Panc1 (cell line): ENCODE data around the gene BBIP1. TPM values are rescaled to one million over a fixed set of nuclear protein-coding genes. Genes with fewer than 3 reads are reported as not detected.
"Not testable (repeated sequence)": the region's sequence is repeated elsewhere in the genome, so short reads cannot be mapped to it uniquely, and the experiment has no call there.

ENCODE experiments used
- ATAC-seq: fragments of 200-7000 bp; cut with Tn5 transposase; 2 replicates; pipeline ENCODE4 v1.9.1; 2020; ENCODE audit warnings: mild to moderate bottlenecking, moderate library complexity
- BruUV-seq: library from RNA; stranded (reverse); fragments of 400-500 nt; replicated peaks from 2 replicates; lab custom pipeline; 2021; lab: Mats Ljungman, UMichigan
- CTCF ChIA-PET: fragments of 300-600 bp; sonication (Branson Sonifier 250); formaldehyde crosslinking; loops from one replicate; lab custom pipeline; 2022; ENCODE audit warnings: antibody characterized with exemption; lab: Charles Lee
- POLR2A ChIA-PET: fragments of 300-600 bp; sonication (Branson Sonifier 250); formaldehyde crosslinking; loops from one replicate; lab custom pipeline; 2022; ENCODE audit warnings: antibody characterized with exemption; lab: Charles Lee
- DNase-seq: peaks from one replicate; pipeline ENCODE4 v3.0.0-alpha.2; 2010; ENCODE audit warnings: low read depth, low spot score
- H3K27ac ChIP-seq: 2 replicates; pipeline ENCODE4 v1.5.1; 2011; ENCODE audit warnings: mild to moderate bottlenecking, low read length, inconsistent platforms
- H3K27me3 ChIP-seq: fragments of 200-500 bp; sonication (Bioruptor generic); 2 replicates; pipeline ENCODE4 v1.6.0; 2014; ENCODE audit warnings: low read length, inconsistent platforms; ENCODE audit not compliant: control insufficient read depth, insufficient read depth
- H3K36me3 ChIP-seq: fragments of 200-500 bp; sonication (Bioruptor generic); 2 replicates; pipeline ENCODE4 v1.5.1; 2014; ENCODE audit warnings: inconsistent platforms, mild to moderate bottlenecking, low read length, moderate library complexity; ENCODE audit not compliant: control insufficient read depth, insufficient read depth
- H3K4me1 ChIP-seq: 2 replicates; pipeline ENCODE4 v1.5.1; 2011; ENCODE audit warnings: inconsistent platforms, mild to moderate bottlenecking, low read length, moderate library complexity; ENCODE audit not compliant: control insufficient read depth, insufficient read depth
- H3K4me3 ChIP-seq, 2 experiments: 2 replicates each; pipeline ENCODE4 v1.5.1; 2011 to 2012; ENCODE audit warnings: low read depth in 2 of 2, low read length in 2 of 2, mild to moderate bottlenecking in 2 of 2, inconsistent platforms in 1 of 2, moderate library complexity in 1 of 2
- H3K9me3 ChIP-seq: fragments of 200-500 bp; sonication (Bioruptor generic); 2 replicates; pipeline ENCODE4 v1.5.1; 2014; ENCODE audit warnings: low read depth, mild to moderate bottlenecking, inconsistent platforms, low read length, moderate library complexity; ENCODE audit not compliant: control insufficient read depth, insufficient read depth
- POLR2AphosphoS5 ChIP-seq: IDR thresholded peaks from 2 replicates; pipeline ENCODE4 v1.6.1; 2012; ENCODE audit warnings: mild to moderate bottlenecking, low read depth, low read length, moderate library complexity
- SIN3A ChIP-seq: IDR thresholded peaks from 2 replicates; pipeline ENCODE4 v1.6.1; 2012; ENCODE audit warnings: low read depth, mild to moderate bottlenecking, low read length, moderate library complexity, borderline replicate concordance; ENCODE audit not compliant: insufficient read depth
- TCF7L2 ChIP-seq: IDR thresholded peaks from 2 replicates; pipeline ENCODE4 v1.6.1; 2011; ENCODE audit warnings: mild to moderate bottlenecking, low read depth, low read length, inconsistent platforms
- in situ Hi-C: cut with HindIII; loops from 2 replicates; pipeline ENCODE4 v1.10.0; 2016; ENCODE audit warnings: low sequenced_read_pairs, low pct_unique_long_range_greater_than_20kb
- intact Hi-C: fragments of 100-400 bp; cut with micrococcal nuclease; formaldehyde crosslinking; loops from one replicate; pipeline ENCODE4 v1.10.0; 2022; ENCODE audit not compliant: unreplicated experiment
- total RNA-seq: library from RNA; stranded (reverse); gene quantifications from one replicate; pipeline ENCODE4 v1.2.1, GENCODE V29; 2021; ENCODE audit not compliant: unreplicated experiment
- TF ChIP-seq, protein P1 (sequence below): fragments of 450-650 bp; IDR thresholded peaks from 2 replicates; pipeline ENCODE4 v1.5.1; 2017; ENCODE audit warnings: mild to moderate bottlenecking
- TF ChIP-seq, protein P2 (sequence below), 2 experiments: IDR thresholded peaks; 2 replicates each; pipeline ENCODE4 v1.6.1; 2011 to 2012; ENCODE audit warnings: low read depth in 2 of 2, control low read depth in 1 of 2, low read length in 1 of 2, mild to moderate bottlenecking in 1 of 2, moderate library complexity in 1 of 2; ENCODE audit not compliant: insufficient read depth in 1 of 2

Gene BBIP1
- total RNA-seq, 1 experiment from 2014 or later: 55.2 TPM

DNA sequence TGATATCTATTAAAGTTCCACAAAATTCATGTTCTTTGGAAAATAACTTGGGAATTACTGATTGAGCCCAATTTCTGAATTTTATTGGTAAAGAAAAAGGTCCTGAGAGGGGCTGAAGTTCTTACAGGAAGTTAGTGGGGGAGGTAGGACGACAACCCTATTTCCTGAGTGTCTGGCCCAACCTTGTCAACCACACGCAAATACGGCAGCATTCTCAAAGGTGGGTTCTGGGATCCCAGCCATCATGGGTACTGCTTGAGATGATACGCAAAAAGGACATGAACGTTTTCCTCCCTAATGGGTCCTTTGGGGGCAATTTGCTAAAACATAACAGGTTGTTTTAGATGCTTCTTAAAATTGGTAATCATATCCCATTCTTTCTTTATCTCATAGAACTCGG is 50.0 kb downstream of the BBIP1 start:
- ATAC-seq (no peak), DNase-seq (no peak)
- H3K4me3 ChIP-seq: no peak overlapping the region
- H3K27ac ChIP-seq: no peak overlapping the region
- ChIA-PET POLR2A (no interaction called here), CTCF (no interaction called here)
- no peaks in the 10 kb centered on the region for H3K27me3 ChIP-seq
- no TSS peak for BruUV-seq
- H3K4me1 ChIP-seq: peaks cover 27% of the 10 kb centered on the region
- in situ Hi-C loops (no loop called here), intact Hi-C loops (no loop called here)
- TF ChIP-seq TCF7L2: no peak
- TF ChIP-seq, protein P1, sequence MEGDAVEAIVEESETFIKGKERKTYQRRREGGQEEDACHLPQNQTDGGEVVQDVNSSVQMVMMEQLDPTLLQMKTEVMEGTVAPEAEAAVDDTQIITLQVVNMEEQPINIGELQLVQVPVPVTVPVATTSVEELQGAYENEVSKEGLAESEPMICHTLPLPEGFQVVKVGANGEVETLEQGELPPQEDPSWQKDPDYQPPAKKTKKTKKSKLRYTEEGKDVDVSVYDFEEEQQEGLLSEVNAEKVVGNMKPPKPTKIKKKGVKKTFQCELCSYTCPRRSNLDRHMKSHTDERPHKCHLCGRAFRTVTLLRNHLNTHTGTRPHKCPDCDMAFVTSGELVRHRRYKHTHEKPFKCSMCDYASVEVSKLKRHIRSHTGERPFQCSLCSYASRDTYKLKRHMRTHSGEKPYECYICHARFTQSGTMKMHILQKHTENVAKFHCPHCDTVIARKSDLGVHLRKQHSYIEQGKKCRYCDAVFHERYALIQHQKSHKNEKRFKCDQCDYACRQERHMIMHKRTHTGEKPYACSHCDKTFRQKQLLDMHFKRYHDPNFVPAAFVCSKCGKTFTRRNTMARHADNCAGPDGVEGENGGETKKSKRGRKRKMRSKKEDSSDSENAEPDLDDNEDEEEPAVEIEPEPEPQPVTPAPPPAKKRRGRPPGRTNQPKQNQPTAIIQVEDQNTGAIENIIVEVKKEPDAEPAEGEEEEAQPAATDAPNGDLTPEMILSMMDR: no peak
- H3K36me3 ChIP-seq: no peaks in the 10 kb centered on the region; the same call in 1 of the 2 replicates
- no peaks in the 10 kb centered on the region for H3K9me3 ChIP-seq

DNA sequence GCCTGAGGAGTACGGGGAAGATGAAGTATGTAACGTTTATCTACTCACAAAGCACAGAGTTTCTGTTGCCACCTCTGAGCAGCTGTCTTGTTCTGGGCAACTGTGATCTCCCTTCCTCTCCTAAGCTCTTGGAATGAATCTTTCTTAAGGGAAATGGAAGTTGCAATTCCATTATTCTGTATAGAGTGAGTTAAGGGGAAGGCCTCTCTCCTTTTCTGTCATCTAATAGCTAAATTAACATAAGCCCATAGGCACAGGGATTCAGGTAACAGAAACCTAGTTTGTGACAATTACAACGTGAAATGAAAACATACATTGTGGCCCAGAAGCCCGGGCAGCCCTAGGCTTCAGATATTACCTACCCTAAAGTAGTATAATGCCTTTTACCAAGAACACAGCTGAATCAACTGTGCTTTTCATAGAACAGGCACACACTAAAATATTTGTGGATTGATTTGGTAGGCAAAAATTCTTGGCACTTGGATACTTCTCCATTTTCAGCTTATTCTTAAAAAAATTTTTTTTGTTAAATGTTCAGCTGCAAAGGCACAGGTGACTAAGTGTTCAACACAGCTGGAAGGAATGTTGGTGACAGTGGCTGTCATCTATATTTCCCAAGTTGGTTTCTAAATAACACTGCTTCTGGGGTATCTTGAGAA is 51.0 kb downstream of the BBIP1 start:
- no peaks in the 10 kb centered on the region for H3K27me3 ChIP-seq
- in situ Hi-C loops: no loop called here
- ATAC-seq (no peak), DNase-seq (no peak)
- intact Hi-C loops: no loop called here
- H3K4me1 ChIP-seq: peaks cover 17% of the 10 kb centered on the region
- peak overlapping the region; percentile 51; the same call in 1 of the 2 replicates for H3K27ac ChIP-seq
- TF ChIP-seq POLR2AphosphoS5 (no peak), TCF7L2 (no peak), SIN3A (no peak)
- TF ChIP-seq, protein P1: no peak
- TF ChIP-seq, protein P2, sequence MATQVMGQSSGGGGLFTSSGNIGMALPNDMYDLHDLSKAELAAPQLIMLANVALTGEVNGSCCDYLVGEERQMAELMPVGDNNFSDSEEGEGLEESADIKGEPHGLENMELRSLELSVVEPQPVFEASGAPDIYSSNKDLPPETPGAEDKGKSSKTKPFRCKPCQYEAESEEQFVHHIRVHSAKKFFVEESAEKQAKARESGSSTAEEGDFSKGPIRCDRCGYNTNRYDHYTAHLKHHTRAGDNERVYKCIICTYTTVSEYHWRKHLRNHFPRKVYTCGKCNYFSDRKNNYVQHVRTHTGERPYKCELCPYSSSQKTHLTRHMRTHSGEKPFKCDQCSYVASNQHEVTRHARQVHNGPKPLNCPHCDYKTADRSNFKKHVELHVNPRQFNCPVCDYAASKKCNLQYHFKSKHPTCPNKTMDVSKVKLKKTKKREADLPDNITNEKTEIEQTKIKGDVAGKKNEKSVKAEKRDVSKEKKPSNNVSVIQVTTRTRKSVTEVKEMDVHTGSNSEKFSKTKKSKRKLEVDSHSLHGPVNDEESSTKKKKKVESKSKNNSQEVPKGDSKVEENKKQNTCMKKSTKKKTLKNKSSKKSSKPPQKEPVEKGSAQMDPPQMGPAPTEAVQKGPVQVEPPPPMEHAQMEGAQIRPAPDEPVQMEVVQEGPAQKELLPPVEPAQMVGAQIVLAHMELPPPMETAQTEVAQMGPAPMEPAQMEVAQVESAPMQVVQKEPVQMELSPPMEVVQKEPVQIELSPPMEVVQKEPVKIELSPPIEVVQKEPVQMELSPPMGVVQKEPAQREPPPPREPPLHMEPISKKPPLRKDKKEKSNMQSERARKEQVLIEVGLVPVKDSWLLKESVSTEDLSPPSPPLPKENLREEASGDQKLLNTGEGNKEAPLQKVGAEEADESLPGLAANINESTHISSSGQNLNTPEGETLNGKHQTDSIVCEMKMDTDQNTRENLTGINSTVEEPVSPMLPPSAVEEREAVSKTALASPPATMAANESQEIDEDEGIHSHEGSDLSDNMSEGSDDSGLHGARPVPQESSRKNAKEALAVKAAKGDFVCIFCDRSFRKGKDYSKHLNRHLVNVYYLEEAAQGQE (IDR thresholded peaks at IDR 0.05; ENCODE audit: insufficient read depth in 1 of 2, low read depth in 2 of 2, low read length in 1 of 2): no peak
- H3K36me3 ChIP-seq: no peaks in the 10 kb centered on the region; the same call in 1 of the 2 replicates
- no TSS peak for BruUV-seq
- no peak overlapping the region for H3K4me3 ChIP-seq
- ChIA-PET POLR2A (interaction anchor here (0.5 kb wide), 1 partner anchor 56 kb away, joined by 3 read pairs; no protein-coding TSS in a partner anchor), CTCF (no interaction called here)
- no peaks in the 10 kb centered on the region for H3K9me3 ChIP-seq

DNA sequence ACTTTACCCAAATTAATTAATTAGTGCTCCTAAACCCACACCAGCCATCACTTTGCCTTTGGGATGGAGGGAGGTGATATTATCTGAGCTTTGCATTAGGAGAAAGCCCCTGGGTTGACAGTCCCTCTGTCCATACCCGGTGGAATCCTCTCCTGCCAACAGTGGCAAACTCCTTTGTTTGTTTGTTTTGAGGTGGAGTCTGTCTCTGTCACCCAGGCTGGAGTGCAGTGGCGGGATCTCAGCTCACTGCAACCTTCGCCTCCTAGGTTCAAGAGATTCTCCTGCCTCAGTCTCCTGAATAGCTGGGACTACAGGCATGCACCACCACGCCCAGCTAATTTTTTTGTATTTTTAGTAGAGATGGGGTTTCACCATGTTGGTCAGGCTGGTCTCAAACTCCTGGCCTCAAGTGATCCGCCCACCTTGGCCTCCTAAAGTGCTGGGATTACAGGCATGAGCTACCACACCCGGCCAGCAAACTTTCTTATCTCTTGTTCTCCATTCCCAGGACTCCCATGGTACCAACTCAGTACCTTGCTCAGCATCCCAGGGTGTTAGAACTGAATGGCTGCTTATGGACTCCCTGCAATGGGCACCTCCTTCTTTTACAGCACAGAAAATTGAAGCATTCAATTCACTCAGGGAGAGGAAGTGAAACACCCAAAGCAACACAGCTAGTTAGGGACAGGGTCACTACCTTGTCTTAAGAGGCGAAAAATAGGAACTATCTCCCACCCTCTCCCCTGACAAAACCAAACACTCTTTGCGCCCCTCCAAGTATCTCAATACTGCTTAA is 51.8 kb downstream of the BBIP1 start:
- POLR2A ChIA-PET, in situ Hi-C loops, DNase-seq, H3K9me3 ChIP-seq, BruUV-seq, H3K27me3 ChIP-seq, intact Hi-C loops, ATAC-seq, H3K36me3 ChIP-seq, H3K4me3 ChIP-seq: not testable (repeated sequence)
- peak overlapping the region; percentile 51; the same call in 1 of the 2 replicates for H3K27ac ChIP-seq
- H3K4me1 ChIP-seq: peaks cover 17% of the 10 kb centered on the region
- CTCF ChIA-PET: interaction anchor here (0.6 kb wide), 1 partner anchor 105 kb away, joined by 3 read pairs; no protein-coding TSS in a partner anchor
